Right atrium auricular region (tissue), 2 donors: ENCODE data around the gene DUSP7. TPM values are rescaled to one million over a fixed set of nuclear protein-coding genes. Genes with fewer than 3 reads are reported as not detected.

ENCODE experiments used
- DNase-seq: peaks from one replicate; pipeline ENCODE4 v3.0.0-alpha.2; 2019; ENCODE audit warnings: low spot score
- H3K27ac ChIP-seq, 2 donors: fragments of 200-600 bp; sonication (generic); 1 replicate in 1 of 2; 2 replicates in 1 of 2; pipeline ENCODE4 v1.5.1; 2016 to 2019
- H3K27me3 ChIP-seq, 2 donors: fragments of 200-600 bp; sonication (generic); one replicate each; pipeline versions ENCODE4 v1.5.1 to v1.6.0; 2017 to 2019
- H3K36me3 ChIP-seq: fragments of 200-600 bp; sonication (generic); one replicate; pipeline ENCODE4 v1.5.1; 2016
- H3K4me1 ChIP-seq, 2 donors: fragments of 200-600 bp; sonication (generic); one replicate each; pipeline versions ENCODE4 v1.5.1 to v1.6.0; 2017 to 2019
- H3K4me3 ChIP-seq, 2 donors: fragments of 200-600 bp; sonication (generic); 1 replicate in 1 of 2; 2 replicates in 1 of 2; pipeline ENCODE4 v1.5.1; 2017 to 2019; ENCODE audit warnings: mild to moderate bottlenecking in 1 of 2, moderate library complexity in 1 of 2
- H3K9me3 ChIP-seq, 2 donors: fragments of 200-600 bp; sonication (generic); one replicate each; pipeline ENCODE4 v1.5.1; 2019
- CTCF ChIP-seq, 2 donors: fragments of 200-600 bp; sonication (generic); IDR thresholded peaks; one replicate each; pipeline ENCODE4 v1.5.1; 2019; ENCODE audit warnings: antibody characterized with exemption in 2 of 2
- total RNA-seq, 2 donors: library from RNA; depleted of rRNA; stranded (reverse); fragments of >200 nt; gene quantifications; one replicate each; pipeline ENCODE4 v1.1.0, GENCODE V29; 2016

DUSP7 gene
- total RNA-seq, 2 donors from 2014 or later = 17.7 to 33.7 TPM

DNA sequence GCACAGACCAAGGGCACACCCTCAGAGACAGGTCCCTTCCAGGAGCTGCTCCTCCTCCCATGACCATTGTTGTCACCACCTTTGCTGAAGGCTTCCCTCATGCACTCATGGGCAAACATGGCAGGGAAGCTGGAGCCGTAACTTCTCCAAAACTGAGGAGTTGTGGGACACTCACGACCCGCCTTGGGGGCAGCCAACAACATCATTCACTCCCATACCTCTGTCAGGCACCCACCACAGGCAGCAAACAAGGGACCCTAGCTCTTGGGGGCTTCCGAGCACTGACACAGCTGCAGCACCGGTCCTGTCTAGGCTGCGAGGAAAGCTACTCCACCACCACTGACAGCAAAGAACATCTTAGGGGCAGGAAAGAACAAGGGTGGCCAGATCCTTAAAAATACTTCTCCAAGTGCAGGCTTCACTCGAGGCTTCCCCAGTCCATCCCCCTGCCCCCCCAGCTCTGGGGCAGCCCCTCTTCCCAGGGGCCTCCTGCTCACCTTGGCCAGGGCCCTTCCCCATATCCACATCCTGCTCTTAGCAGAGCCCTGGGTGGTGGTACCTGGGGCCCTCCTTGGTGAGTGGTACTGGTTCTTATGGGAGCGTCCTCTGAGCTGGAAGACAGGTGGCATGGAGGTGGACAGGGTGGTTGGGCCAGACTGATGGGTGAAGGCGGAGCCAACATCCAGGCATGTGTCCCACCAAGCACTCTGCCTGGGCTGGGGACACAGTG is 28.0 kb upstream of the DUSP7 start:
- Histone ChIP-seq H3K27me3 (no peaks in the 10 kb centered on the region), H3K36me3 (no peaks in the 10 kb centered on the region), H3K27ac (no peak overlapping the region), H3K9me3 (no peaks in the 10 kb centered on the region), H3K4me3 (no peak overlapping the region), H3K4me1 (peaks cover 0 to 26% of the 10 kb centered on the region in 2 donors)
- TF ChIP-seq CTCF (IDR thresholded peaks at IDR 0.05) = no peak
- no peak for DNase-seq

DNA sequence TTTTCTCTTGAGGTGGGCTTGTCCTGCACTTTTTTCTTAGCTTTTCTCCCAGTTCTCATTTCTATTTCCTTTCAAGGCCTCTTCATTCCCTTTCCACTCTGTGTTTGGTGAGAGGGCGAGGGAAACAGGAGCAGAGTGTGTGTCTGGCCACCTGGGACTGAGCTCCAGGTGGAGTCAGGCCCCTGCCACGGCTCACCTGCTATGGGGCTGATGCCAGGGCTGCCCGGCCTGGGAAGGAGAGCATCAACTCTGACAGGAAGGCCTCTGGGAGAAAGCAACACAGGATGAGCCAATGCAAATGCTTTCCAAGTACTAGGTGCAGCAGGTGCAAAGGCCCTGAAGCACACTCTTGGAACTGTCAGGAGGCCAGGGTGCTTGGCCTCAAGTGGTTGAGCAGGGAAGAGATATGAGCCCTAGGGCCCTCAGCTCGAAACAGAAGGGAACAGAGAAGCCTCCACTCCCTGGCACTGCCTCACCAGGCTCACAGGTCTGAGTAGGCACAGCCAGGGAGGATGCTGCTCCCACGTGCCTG is 27.3 kb upstream of the DUSP7 start:
- no peak overlapping the region for H3K27ac ChIP-seq
- H3K36me3 ChIP-seq = no peaks in the 10 kb centered on the region
- no peak for DNase-seq
- H3K27me3 ChIP-seq = no peaks in the 10 kb centered on the region
- TF ChIP-seq CTCF (IDR thresholded peaks at IDR 0.05) = no peak
- peaks cover 0 to 19% of the 10 kb centered on the region in 2 donors for H3K4me1 ChIP-seq
- H3K4me3 ChIP-seq = no peak overlapping the region
- H3K9me3 ChIP-seq = no peaks in the 10 kb centered on the region

DNA sequence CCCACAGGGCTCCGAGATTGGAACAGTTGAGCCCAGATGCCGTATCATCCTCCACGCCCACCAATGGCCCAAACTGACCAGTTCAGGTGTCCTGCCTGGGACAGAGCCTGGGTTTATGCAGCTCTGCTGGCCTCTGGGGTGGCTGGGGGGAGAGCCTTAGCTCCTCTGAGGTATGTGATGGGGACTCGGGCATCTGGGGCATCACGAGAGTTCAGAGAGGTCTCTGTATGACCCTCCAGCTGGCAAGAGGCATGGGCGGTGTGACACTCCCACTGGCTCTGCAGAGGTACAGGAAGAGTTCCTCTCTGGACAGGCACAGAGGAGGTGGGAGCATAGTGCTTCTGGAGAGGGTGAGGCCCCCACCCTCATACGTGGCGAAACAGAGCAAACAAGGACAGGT is 26.6 kb upstream of the DUSP7 start:
- no peaks in the 10 kb centered on the region for H3K9me3 ChIP-seq
- H3K36me3 ChIP-seq = no peaks in the 10 kb centered on the region
- H3K4me1 ChIP-seq = peaks cover 0 to 12% of the 10 kb centered on the region in 2 donors
- H3K27ac ChIP-seq = no peak overlapping the region
- H3K27me3 ChIP-seq = no peaks in the 10 kb centered on the region
- no peak for TF ChIP-seq CTCF (IDR thresholded peaks at IDR 0.05)
- no peak overlapping the region for H3K4me3 ChIP-seq
- DNase-seq = no peak

GRCh38 chr3:52080830-52081719 is 24.7 kb upstream of the DUSP7 start:
- no peak overlapping the region for H3K27ac ChIP-seq
- no peaks in the 10 kb centered on the region for H3K27me3 ChIP-seq
- no peaks in the 10 kb centered on the region for H3K36me3 ChIP-seq
- no peaks in the 10 kb centered on the region for H3K9me3 ChIP-seq
- H3K4me1 ChIP-seq = peaks cover 0 to 14% of the 10 kb centered on the region in 2 donors
- no peak for DNase-seq
- TF ChIP-seq CTCF (IDR thresholded peaks at IDR 0.05) = no peak
- no peak overlapping the region for H3K4me3 ChIP-seq

GRCh38 chr3:52079958-52080357 is 23.6 kb upstream of the DUSP7 start:
- DNase-seq = no peak
- H3K36me3 ChIP-seq = no peaks in the 10 kb centered on the region
- no peak overlapping the region for H3K27ac ChIP-seq
- no peaks in the 10 kb centered on the region for H3K9me3 ChIP-seq
- no peaks in the 10 kb centered on the region for H3K27me3 ChIP-seq
- TF ChIP-seq CTCF (IDR thresholded peaks at IDR 0.05) = no peak
- H3K4me1 ChIP-seq = peaks cover 0 to 14% of the 10 kb centered on the region in 2 donors
- H3K4me3 ChIP-seq = no peak overlapping the region
